ENCODE measurements around the gene C8A. TPM values are rescaled to one million over a fixed set of nuclear protein-coding genes. Genes with fewer than 3 reads are reported as not detected.

The C8A gene
- total RNA-seq, 3 donors from 2014 or later (not counting 1 experiment from before 2014, with no cell fraction given): not detected

DNA sequence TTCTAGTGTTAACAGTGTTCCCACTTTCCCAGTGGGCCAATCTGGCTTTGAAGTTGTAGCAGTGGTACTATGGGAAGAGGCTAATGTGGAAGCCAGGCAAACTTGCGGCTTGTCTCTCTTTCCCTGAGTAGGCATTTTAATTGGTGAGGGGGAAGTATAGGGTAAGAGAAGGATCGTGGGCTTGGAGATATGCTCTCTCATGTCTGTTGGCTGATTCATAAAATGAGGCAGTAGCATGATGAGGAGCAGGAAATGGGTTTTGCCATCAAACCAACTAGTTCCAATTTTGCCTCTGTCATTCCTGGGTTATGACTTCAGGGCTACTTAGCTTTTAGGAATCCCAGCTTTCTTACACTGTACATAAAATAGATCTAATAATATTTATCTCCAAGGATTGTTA lies 12.1 kb downstream of the C8A start:
- Histone ChIP-seq H3K27me3 (ENCODE audit: control insufficient read depth, insufficient read depth, low read length) (peaks cover 2% of the 10 kb centered on the region), H3K9me3 (ENCODE audit: control insufficient read depth, insufficient read depth, low read length) (no peaks in the 10 kb centered on the region), H3K4me3 (ENCODE audit: low read length) (no peak overlapping the region), H3K4me1 (ENCODE audit: control insufficient read depth, insufficient read depth, low read length) (no peaks in the 10 kb centered on the region), H3K36me3 (ENCODE audit: control insufficient read depth, insufficient read depth, low read length) (no peaks in the 10 kb centered on the region), H3K27ac (ENCODE audit: low read length) (no peak overlapping the region)
- H3K27me3 Mint-ChIP-seq (ENCODE audit: low read depth in 2 of 2): peaks cover 15 to 28% of the 10 kb centered on the region in 2 donors
- TF ChIP-seq, protein P1, sequence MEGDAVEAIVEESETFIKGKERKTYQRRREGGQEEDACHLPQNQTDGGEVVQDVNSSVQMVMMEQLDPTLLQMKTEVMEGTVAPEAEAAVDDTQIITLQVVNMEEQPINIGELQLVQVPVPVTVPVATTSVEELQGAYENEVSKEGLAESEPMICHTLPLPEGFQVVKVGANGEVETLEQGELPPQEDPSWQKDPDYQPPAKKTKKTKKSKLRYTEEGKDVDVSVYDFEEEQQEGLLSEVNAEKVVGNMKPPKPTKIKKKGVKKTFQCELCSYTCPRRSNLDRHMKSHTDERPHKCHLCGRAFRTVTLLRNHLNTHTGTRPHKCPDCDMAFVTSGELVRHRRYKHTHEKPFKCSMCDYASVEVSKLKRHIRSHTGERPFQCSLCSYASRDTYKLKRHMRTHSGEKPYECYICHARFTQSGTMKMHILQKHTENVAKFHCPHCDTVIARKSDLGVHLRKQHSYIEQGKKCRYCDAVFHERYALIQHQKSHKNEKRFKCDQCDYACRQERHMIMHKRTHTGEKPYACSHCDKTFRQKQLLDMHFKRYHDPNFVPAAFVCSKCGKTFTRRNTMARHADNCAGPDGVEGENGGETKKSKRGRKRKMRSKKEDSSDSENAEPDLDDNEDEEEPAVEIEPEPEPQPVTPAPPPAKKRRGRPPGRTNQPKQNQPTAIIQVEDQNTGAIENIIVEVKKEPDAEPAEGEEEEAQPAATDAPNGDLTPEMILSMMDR (IDR thresholded peaks at IDR 0.05): no peak
- ATAC-seq: no peak
- no peak overlapping the region for H3K4me3 Mint-ChIP-seq
- no peak for DNase-seq
- H3K4me1 Mint-ChIP-seq: no peaks in the 10 kb centered on the region
- H3K9me3 Mint-ChIP-seq: no peaks in the 10 kb centered on the region
- WGBS (ENCODE audit: insufficient coverage): 61% methylated on average over 2 of the region's 2 CpGs
- H3K36me3 Mint-ChIP-seq: no peaks in the 10 kb centered on the region
- intact Hi-C loops (cut with micrococcal nuclease): no loop called here
- no peak overlapping the region for H3K27ac Mint-ChIP-seq

DNA sequence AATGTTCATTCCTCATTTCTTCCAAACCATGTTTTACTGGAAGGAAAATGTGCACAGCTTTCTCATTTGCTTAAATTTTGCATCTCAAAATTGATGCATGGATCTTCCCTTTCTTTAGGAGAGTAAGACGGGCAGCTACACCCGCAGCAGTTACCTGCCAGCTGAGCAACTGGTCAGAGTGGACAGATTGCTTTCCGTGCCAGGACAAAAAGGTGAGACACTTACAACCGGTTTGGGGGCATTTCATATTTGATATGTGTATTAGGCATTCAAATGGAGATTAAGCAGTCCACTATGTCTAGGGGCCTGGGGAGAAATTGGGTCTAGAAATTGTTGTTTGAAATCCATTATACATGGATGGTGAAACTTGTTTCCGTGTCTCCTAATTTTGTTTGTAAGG lies 12.9 kb downstream of the C8A start:
- no peaks in the 10 kb centered on the region for H3K36me3 ChIP-seq (ENCODE audit: control insufficient read depth, insufficient read depth, low read length)
- WGBS (ENCODE audit: insufficient coverage): 90% methylated on average over 5 of the region's 5 CpGs
- DNase-seq (no peak), ATAC-seq (no peak)
- Mint-ChIP-seq H3K27ac (no peak overlapping the region), H3K9me3 (no peaks in the 10 kb centered on the region), H3K36me3 (no peaks in the 10 kb centered on the region), H3K4me1 (no peaks in the 10 kb centered on the region), H3K4me3 (no peak overlapping the region), H3K27me3 (ENCODE audit: low read depth in 2 of 2) (peaks cover 17 to 28% of the 10 kb centered on the region in 2 donors)
- H3K4me3 ChIP-seq (ENCODE audit: low read length): no peak overlapping the region
- no peaks in the 10 kb centered on the region for H3K9me3 ChIP-seq (ENCODE audit: control insufficient read depth, insufficient read depth, low read length)
- H3K4me1 ChIP-seq (ENCODE audit: control insufficient read depth, insufficient read depth, low read length): no peaks in the 10 kb centered on the region
- TF ChIP-seq, protein P1 (IDR thresholded peaks at IDR 0.05): no peak
- H3K27me3 ChIP-seq (ENCODE audit: control insufficient read depth, insufficient read depth, low read length): peaks cover 2% of the 10 kb centered on the region
- intact Hi-C loops (cut with micrococcal nuclease): no loop called here
- H3K27ac ChIP-seq (ENCODE audit: low read length): no peak overlapping the region

DNA sequence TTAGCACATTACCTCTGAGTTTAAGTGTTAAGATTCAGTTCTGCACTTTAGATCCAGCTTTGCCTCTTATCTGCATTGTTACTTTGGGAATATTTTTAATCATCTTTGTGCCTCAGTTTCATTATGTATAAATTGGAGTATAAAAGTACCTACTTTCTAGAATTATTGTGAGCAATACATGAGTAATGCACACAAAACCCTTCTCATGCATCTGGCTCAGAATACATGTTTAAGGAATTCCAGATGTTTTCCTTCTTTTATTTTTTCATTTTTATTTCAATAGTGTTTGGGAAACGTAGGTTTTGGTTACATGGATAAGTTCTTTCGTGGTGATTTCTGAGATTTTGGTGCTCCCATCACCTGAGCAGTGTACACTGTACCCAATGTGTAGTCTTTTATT lies 14.2 kb downstream of the C8A start:
- no peaks in the 10 kb centered on the region for H3K9me3 Mint-ChIP-seq
- Histone ChIP-seq H3K4me1 (ENCODE audit: control insufficient read depth, insufficient read depth, low read length) (no peaks in the 10 kb centered on the region), H3K27ac (ENCODE audit: low read length) (no peak overlapping the region), H3K9me3 (ENCODE audit: control insufficient read depth, insufficient read depth, low read length) (no peaks in the 10 kb centered on the region), H3K4me3 (ENCODE audit: low read length) (no peak overlapping the region), H3K27me3 (ENCODE audit: control insufficient read depth, insufficient read depth, low read length) (peaks cover 2% of the 10 kb centered on the region), H3K36me3 (ENCODE audit: control insufficient read depth, insufficient read depth, low read length) (no peaks in the 10 kb centered on the region)
- no peak overlapping the region for H3K27ac Mint-ChIP-seq
- TF ChIP-seq, protein P1 (IDR thresholded peaks at IDR 0.05): no peak
- no peak for DNase-seq
- ATAC-seq: no peak
- H3K4me1 Mint-ChIP-seq: no peaks in the 10 kb centered on the region
- H3K36me3 Mint-ChIP-seq: no peaks in the 10 kb centered on the region
- intact Hi-C loops (cut with micrococcal nuclease): no loop called here
- 80% methylated on average over 1 of the region's 2 CpGs for WGBS (ENCODE audit: insufficient coverage)
- H3K4me3 Mint-ChIP-seq: no peak overlapping the region
- peaks cover 17 to 28% of the 10 kb centered on the region in 2 donors for H3K27me3 Mint-ChIP-seq (ENCODE audit: low read depth in 2 of 2)

DNA sequence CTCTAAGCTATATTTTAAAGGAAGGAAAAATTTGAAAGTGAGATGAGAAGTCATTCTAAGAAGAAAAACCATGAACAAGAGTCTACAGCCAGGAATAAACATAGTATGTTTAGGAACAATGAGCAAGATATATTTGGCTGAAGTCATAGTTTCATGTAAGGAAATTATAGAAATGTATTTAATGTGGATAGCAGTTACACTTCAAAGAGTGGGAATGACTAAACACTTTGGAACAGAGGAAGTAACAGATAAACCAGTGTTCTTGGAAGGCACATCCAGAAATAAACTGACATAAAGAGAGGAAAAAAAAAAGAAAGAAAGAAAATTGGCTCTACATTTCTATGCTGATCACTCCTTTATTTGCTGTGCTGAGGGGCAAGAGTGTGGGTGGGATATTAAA lies 18.0 kb downstream of the C8A start:
- intact Hi-C loops (cut with micrococcal nuclease): no loop called here
- no peak overlapping the region for H3K4me3 ChIP-seq (ENCODE audit: low read length)
- DNase-seq (no peak), ATAC-seq (no peak)
- H3K36me3 ChIP-seq (ENCODE audit: control insufficient read depth, insufficient read depth, low read length): no peaks in the 10 kb centered on the region
- peaks cover 2% of the 10 kb centered on the region for H3K27me3 ChIP-seq (ENCODE audit: control insufficient read depth, insufficient read depth, low read length)
- Mint-ChIP-seq H3K4me3 (no peak overlapping the region), H3K27ac (no peak overlapping the region), H3K27me3 (ENCODE audit: low read depth in 2 of 2) (peaks cover 17 to 23% of the 10 kb centered on the region in 2 donors), H3K9me3 (peaks cover 0 to 2% of the 10 kb centered on the region in 2 donors), H3K4me1 (peaks cover 22 to 24% of the 10 kb centered on the region in 2 donors), H3K36me3 (no peaks in the 10 kb centered on the region)
- TF ChIP-seq, protein P1 (IDR thresholded peaks at IDR 0.05): no peak
- no peaks in the 10 kb centered on the region for H3K9me3 ChIP-seq (ENCODE audit: control insufficient read depth, insufficient read depth, low read length)
- H3K27ac ChIP-seq (ENCODE audit: low read length): no peak overlapping the region
- peaks cover 8% of the 10 kb centered on the region for H3K4me1 ChIP-seq (ENCODE audit: control insufficient read depth, insufficient read depth, low read length)
